Endothelial cell of umbilical vein (primary cell): ENCODE results near the gene SMARCC2. TPM values are rescaled to one million over a fixed set of nuclear protein-coding genes. Genes with fewer than 3 reads are reported as not detected.

Source experiments
- BruUV-seq: library from RNA; stranded (reverse); fragments of 400-500 nt; replicated peaks from 2 replicates; lab custom pipeline; 2021; lab: Mats Ljungman, UMichigan
- CTCF ChIA-PET: fragments of 300-600, 350-600 bp; sonication (Branson Sonifier 250); formaldehyde crosslinking; loops from one replicate; lab custom pipeline; 2021; ENCODE audit warnings: antibody characterized with exemption, inconsistent platforms; lab: Charles Lee
- POLR2A ChIA-PET: fragments of 300-600, 350-600 bp; sonication (Branson Sonifier 250); formaldehyde crosslinking; loops from one replicate; lab custom pipeline; 2021; ENCODE audit warnings: antibody characterized with exemption, inconsistent platforms; lab: Charles Lee
- DNase-seq: peaks from one replicate; pipeline ENCODE4 v3.0.0-alpha.2; 2011; ENCODE audit warnings: low read depth, low spot score
- FAIRE-seq: peaks from 2 replicates; lab custom pipeline; 2011; peaks lifted over from hg19 to GRCh38; lab: Jason Lieb, UNC
- H2AFZ ChIP-seq: 2 replicates; pipeline ENCODE4 v1.6.0; 2012; ENCODE audit warnings: low read depth, low read length, control low read depth, inconsistent platforms
- H3K27ac ChIP-seq: 2 replicates; pipeline ENCODE4 v1.5.1; 2011; ENCODE audit warnings: low read depth, mild to moderate bottlenecking, control low read depth, low read length, moderate library complexity; ENCODE audit not compliant: insufficient read depth
- H3K27me3 ChIP-seq, 2 experiments: 2 replicates each; pipeline versions ENCODE4 v1.6.0 to v1.6.1; 2011; ENCODE audit warnings: low read length in 2 of 2, mixed read lengths in 1 of 2; ENCODE audit not compliant: control insufficient read depth in 2 of 2, insufficient read depth in 2 of 2
- H3K36me3 ChIP-seq, 2 experiments: 2 replicates in 1 of 2; 3 replicates in 1 of 2; pipeline ENCODE4 v1.5.1; 2011; ENCODE audit warnings: low read length in 2 of 2, mild to moderate bottlenecking in 1 of 2, moderate library complexity in 1 of 2; ENCODE audit not compliant: control insufficient read depth in 2 of 2, insufficient read depth in 2 of 2; ENCODE audit errors: extremely low read depth in 1 of 2
- H3K4me1 ChIP-seq: 3 replicates; pipeline ENCODE4 v1.5.1; 2011; ENCODE audit warnings: mild to moderate bottlenecking, low read length; ENCODE audit not compliant: control insufficient read depth, insufficient read depth; ENCODE audit errors: extremely low read depth
- H3K4me2 ChIP-seq: 2 replicates; pipeline ENCODE4 v1.6.1; 2011; ENCODE audit warnings: low read length, control low read depth, mixed read lengths; ENCODE audit not compliant: insufficient read depth
- H3K4me3 ChIP-seq, 3 experiments: fragments of 200-600 bp in 1 of 3; sonication (generic), shearing (Covaris generic) in 1 of 3; replicated peaks in 1 of 3; 2 replicates each; pipeline ENCODE4 v1.5.1; 2011 to 2016; ENCODE audit warnings: control low read depth in 3 of 3, low read length in 3 of 3, mild to moderate bottlenecking in 2 of 3, inconsistent platforms in 1 of 3, low read depth in 1 of 3, moderate library complexity in 1 of 3; ENCODE audit not compliant: insufficient read depth in 1 of 3
- H3K79me2 ChIP-seq: 2 replicates; pipeline ENCODE4 v1.6.0; 2012; ENCODE audit warnings: low read length, inconsistent platforms; ENCODE audit not compliant: control insufficient read depth, insufficient read depth
- H3K9ac ChIP-seq: replicated peaks from 2 replicates; pipeline ENCODE3; 2011; ENCODE audit warnings: low read length, control low read depth; ENCODE audit not compliant: insufficient read depth; ENCODE audit errors: extremely low read depth
- H3K9me1 ChIP-seq: replicated peaks from 3 replicates; pipeline ENCODE4 v1.6.0; 2011; ENCODE audit warnings: mild to moderate bottlenecking, low read length; ENCODE audit not compliant: control insufficient read depth, insufficient read depth; ENCODE audit errors: extremely low read depth
- H3K9me3 ChIP-seq: replicated peaks from 2 replicates; pipeline ENCODE4 v1.5.1; 2012; ENCODE audit warnings: low read length, inconsistent platforms; ENCODE audit not compliant: control insufficient read depth, insufficient read depth
- H4K20me1 ChIP-seq: replicated peaks from 2 replicates; pipeline ENCODE3; 2011; ENCODE audit warnings: mild to moderate bottlenecking, low read length; ENCODE audit not compliant: control insufficient read depth, insufficient read depth; ENCODE audit errors: extremely low read depth
- CTCF ChIP-seq, 2 donors: IDR thresholded peaks; 1 replicate in 1 of 2; 2 replicates in 1 of 2; pipeline ENCODE4 v1.5.1; 2011; ENCODE audit warnings: low read length in 2 of 2, mild to moderate bottlenecking in 2 of 2, moderate library complexity in 2 of 2, control low read depth in 1 of 2, inconsistent platforms in 1 of 2, low read depth in 1 of 2; ENCODE audit not compliant: insufficient read depth in 1 of 2; ENCODE audit errors: extremely low read depth in 1 of 2
- EZH2 ChIP-seq: IDR thresholded peaks from 2 replicates; pipeline ENCODE4 v1.6.1; 2012; ENCODE audit warnings: borderline replicate concordance, low read depth, mild to moderate bottlenecking, moderate library complexity, low read length, inconsistent platforms; ENCODE audit not compliant: severe bottlenecking
- FOS ChIP-seq: IDR thresholded peaks from 2 replicates; pipeline ENCODE4 v1.6.1; 2011; ENCODE audit warnings: mild to moderate bottlenecking, low read length, moderate library complexity, borderline replicate concordance; ENCODE audit not compliant: insufficient read depth
- GATA2 ChIP-seq: IDR thresholded peaks from 2 replicates; pipeline ENCODE4 v1.7.0; 2011; ENCODE audit warnings: low read depth, mild to moderate bottlenecking, moderate library complexity, mixed read lengths, low read length; ENCODE audit not compliant: insufficient read length, insufficient read depth
- JUN ChIP-seq: IDR thresholded peaks from 2 replicates; pipeline ENCODE4 v1.6.1; 2011; ENCODE audit warnings: borderline replicate concordance, low read depth; ENCODE audit not compliant: insufficient read length, insufficient read depth
- MAX ChIP-seq: IDR thresholded peaks from 2 replicates; pipeline ENCODE4 v1.6.1; 2011; ENCODE audit not compliant: insufficient read depth, insufficient read length
- MYC ChIP-seq: IDR thresholded peaks from one replicate; pipeline ENCODE4 v1.6.1; 2011; ENCODE audit warnings: mild to moderate bottlenecking, low read depth, low read length
- POLR2A ChIP-seq: IDR thresholded peaks from 2 replicates; pipeline ENCODE4 v1.6.1; 2012; ENCODE audit warnings: low read depth, mild to moderate bottlenecking, control low read depth, low read length
- POLR2AphosphoS5 ChIP-seq: IDR thresholded peaks from 2 replicates; pipeline ENCODE4 v1.6.1; 2012; ENCODE audit warnings: low read depth, mild to moderate bottlenecking, control low read depth, low read length, moderate library complexity; ENCODE audit not compliant: insufficient read depth
- dilution Hi-C: fragments of 300-500 bp; cut with MboI; formaldehyde crosslinking; loops from one replicate; pipeline ENCODE4 v1.15.0; 2019; ENCODE audit warnings: low sequenced_read_pairs; ENCODE audit not compliant: extremely low pct_ligation_motif_present
- intact Hi-C: fragments of 100-400 bp; cut with micrococcal nuclease; formaldehyde crosslinking; loops from one replicate; pipeline ENCODE4 v1.10.0; 2022
- polyA plus RNA-seq, 4 experiments: library from polyadenylated mRNA; depleted of rRNA in 3 of 4; stranded (reverse) in 3 of 4; unstranded in 1 of 4; fragments of >200 nt; gene quantifications; 2 replicates each; pipeline versions ENCODE4 v1.2.1 to v1.2.3, GENCODE V29; 2011 to 2012; ENCODE audit warnings: missing spikeins in 1 of 4
- total RNA-seq: library from RNA; stranded (reverse); gene quantifications from 2 replicates; pipeline ENCODE4 v1.2.3, GENCODE V29; 2021

The SMARCC2 gene
- total and polyA plus RNA-seq, 2 donors (not counting 3 experiments of a cell fraction or from before 2014, with no cell fraction given), result 51.9 to 121 TPM

- dilution Hi-C loops (no loop called here), intact Hi-C loops (no loop called here)
- H3K27ac ChIP-seq, result no peak overlapping the region
- POLR2A ChIA-PET, result interaction anchor here (2.3 kb wide), 1 partner anchor 19 kb away, joined by 10 read pairs; the partner anchor contains the start of gene RNF41
- FAIRE-seq (no peak), DNase-seq (no peak)
- TF ChIP-seq POLR2AphosphoS5, result no peak
- TF ChIP-seq MAX, result no peak
- no peak for TF ChIP-seq POLR2A
- no peak for TF ChIP-seq JUN
- no peak for TF ChIP-seq CTCF (IDR thresholded peaks at IDR 0.05; ENCODE audit: extremely low read depth in 1 of 2, insufficient read depth in 1 of 2, low read depth in 1 of 2, low read length in 2 of 2)
- TF ChIP-seq EZH2, result no peak
- no peak for TF ChIP-seq GATA2
- TF ChIP-seq FOS, result no peak
- TF ChIP-seq MYC, result no peak
- H3K79me2 ChIP-seq, result no peaks in the 10 kb centered on the region
- H4K20me1 ChIP-seq, result no peaks in the 10 kb centered on the region
- peaks cover 31% of the 10 kb centered on the region for H3K4me1 ChIP-seq
- H3K4me2 ChIP-seq, result no peak overlapping the region
- CTCF ChIA-PET, result interaction anchor here (0.8 to 8.5 kb wide), 5 partner anchors 10 to 55 kb away, joined by 3 to 54 read pairs (median 3); partner anchors contain the start of genes ANKRD52, RNF41 and SMARCC2
- H3K9me3 ChIP-seq, result no peaks in the 10 kb centered on the region
- H3K27me3 ChIP-seq, result no peaks in the 10 kb centered on the region
- H2AFZ ChIP-seq, result no peak overlapping the region
- H3K9ac ChIP-seq, result no peak overlapping the region
- peaks cover 9 to 25% of the 10 kb centered on the region in 2 experiments for H3K36me3 ChIP-seq
- no TSS peak for BruUV-seq
- no peak overlapping the region for H3K4me3 ChIP-seq
- H3K9me1 ChIP-seq, result no peaks in the 10 kb centered on the region
Measured at GRCh38 chr12:56202838-56203237, 13.6 kb upstream of the SMARCC2 start.
